Brain pericyte (primary cell): ENCODE results near the gene TOMM5.

Experiments
- DNase-seq: peaks from one replicate; pipeline ENCODE4 v3.0.0-alpha.2; 2012; ENCODE audit warnings: low read depth, low spot score

Gene TOMM5

DNA sequence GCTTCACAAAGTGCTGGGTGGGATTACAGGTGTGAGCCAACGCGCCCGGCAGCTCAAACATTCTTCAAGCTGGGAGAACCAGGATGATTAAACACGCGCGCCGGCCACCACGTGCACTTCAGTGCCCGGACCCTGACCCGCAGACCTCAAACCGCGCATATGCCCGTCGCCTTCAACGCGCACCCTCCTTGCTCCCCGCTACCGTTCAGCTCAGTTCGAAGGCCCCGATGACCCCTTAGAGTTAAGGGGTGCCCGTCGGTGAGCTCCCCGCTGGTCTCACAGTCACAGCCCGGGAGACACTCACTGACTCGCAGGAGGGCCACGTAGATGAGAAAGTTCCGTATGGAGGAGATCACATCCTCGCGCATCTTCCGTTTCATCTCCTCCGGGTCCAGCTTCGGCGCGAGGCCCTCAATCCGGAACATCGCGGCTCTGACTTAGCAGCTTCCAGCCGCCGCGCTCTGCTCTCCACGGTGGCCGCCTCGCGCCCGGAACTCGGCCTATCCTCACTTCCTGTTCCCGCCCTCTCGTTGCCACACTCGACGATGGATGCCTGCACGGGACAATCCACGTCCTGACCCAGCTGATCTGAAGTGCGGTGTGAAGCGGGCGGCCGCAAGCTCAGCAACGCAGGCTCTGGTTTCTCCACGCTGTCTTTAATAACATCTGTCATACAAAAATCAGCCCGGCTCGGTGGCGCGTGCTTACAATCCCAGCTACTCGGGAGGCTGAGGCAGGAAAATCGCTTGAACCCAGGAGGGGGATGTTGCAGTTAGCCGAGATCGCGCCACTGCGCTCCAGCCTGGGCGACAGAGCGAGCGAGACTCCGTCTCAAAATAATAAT, at the start of gene TOMM5:
TSS of gene TOMM5 (minus strand) at position 490 of the 844 bp plus-strand sequence. CDS start at position 425, 65 bp downstream.
- DNase-seq: peak; percentile 76

DNA sequence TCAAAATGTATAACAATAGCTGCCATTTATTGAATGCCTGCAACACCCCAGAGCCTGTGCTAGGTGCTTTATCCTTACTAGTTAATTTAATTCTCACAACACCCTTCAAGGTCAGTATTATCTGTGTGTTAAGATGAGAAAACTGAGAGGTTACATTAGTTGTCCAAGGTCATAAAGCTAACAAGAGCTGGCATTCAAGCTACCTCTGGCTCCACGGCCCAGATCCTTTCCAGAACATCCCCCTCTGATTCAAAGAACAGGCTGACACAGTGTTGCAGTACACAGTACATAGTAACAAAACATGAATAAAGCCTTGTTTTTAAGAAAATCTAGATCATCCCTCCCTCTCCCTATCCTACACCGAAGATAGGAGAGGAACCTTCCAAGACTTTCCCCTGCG, 48.9 kb upstream of the TOMM5 start:
- no peak for DNase-seq

DNA sequence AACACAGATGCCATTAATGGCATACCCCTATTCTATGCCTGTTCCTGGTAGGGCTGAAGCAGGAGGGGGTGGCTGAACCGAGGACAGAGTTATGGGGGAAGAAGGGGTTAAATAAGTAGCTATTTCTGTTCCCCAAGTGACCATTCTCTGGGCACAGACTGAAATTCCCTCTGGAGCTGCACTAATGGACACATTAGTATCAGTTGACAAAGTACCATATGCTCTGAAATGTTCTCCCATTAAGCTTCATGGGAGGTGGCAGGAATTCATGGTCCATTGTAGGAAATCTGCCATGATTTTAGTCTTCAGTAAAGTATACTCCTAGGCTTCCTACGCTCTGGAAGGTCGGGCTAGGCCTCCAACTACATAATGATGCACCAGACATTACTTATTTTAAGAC, 47.8 kb upstream of the TOMM5 start:
- no peak for DNase-seq

DNA sequence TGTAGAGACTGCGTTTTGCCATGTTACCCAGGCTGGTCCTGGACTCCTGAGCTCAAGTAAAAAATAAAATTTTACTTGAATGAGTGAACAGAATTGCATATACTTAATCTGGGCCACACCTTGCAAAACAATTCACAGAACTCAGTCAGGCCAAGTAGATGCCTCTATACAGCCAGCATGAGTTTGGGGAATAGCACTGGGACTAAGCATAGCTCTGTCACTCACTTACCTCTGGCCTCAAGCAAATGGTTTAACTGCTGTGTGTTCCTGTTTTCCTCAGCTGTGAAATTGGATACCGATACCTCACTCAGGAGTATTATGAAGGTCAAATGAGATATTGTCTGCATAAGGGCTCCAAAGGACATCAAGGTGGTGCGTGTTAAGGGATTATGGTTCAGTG, 47.4 kb upstream of the TOMM5 start:
- DNase-seq: no peak

DNA sequence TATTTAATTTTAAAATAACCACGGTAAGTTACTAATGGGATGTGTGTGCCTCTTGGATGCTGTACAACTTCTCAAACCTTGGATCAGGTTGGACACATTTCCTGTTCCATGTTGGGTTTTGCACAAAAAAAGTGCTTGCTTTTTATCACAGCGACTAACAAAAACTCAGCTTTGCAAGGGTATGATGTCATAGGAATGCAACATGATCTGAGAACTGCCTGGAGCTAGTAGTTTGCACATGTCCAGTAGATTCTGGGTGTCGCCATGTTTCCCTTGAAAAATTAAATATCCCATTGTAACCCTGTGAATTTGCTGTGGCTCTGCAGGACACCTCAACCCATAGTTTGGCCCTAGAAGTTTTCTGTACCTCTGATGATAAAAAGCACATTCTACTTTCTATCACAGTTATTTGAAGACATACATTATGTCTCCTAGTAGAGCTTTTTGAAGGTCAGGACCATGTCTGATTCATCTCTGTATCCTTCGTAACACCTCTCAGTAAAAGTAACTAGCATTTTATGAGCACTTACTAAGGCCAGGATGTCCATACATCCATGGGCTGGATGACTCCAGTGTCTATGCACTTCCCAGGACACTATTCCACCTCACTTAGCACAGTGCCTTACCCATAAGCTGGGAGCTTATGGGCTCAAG, 46.8 kb upstream of the TOMM5 start:
- DNase-seq: no peak

DNA sequence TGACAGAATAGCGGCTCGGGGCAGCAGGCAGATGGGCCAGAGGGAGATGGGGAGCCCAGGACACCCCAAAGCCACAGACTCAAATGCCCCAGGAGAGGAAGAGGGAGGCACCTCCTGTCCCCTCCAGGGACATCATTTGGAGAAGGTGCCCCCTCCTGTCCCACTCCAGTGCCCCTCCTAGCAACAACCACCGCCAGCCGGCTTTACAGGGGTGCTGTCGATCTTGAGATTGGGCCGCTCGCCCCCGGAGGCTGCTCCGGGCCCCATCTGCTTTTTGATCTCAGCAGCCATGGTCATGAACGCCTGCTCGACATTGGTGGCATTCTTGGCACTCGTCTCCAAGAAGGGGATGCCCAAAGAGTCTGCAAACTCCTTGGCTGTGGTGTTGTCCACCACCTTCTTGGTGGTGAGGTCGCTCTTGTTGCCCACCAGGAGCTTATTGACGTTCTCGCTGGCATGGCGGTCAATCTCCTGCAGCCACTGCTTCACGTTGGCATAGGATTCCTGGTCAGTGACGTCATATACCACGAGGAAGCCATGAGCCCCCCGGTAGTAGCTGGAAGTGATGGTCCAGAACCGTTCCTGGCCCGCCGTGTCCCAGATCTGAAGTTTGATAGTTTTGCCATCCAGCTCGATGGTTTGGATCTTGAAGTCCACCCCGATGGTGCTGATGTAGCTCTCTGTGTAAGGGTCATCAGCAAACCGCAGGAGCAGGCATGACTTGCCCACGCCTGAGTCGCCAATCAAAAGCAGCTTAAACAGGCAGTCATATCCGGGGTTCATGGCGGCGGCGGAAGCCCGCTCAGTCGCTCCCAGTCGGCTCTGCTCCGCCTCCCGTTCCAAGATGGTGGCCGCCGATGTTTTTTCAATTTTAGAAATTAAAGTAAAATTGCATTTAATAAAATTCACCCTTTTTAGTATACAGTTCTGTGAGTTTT, 44.4 kb upstream of the TOMM5 start:
- DNase-seq: no peak

DNA sequence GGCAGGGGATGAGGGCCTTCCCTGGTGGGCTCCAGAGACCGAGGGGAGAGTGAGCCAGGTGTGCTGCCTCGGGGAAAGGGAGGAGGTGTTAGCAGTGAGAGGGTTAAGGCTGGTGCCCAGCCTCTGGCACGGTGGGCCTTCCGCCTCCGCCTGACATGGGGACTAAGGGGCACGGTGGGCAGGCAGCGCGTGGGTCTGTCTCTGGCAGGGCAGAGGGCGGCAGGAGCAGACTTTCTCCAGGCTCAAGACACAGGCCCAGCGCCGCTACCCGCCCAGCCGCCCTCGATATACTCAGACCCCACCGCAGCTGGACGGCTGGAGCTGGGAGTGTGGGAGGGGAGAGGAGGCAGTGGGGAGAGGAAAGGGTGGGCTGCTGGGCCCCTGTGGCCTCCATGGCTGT, 43.4 kb upstream of the TOMM5 start:
- DNase-seq: no peak

DNA sequence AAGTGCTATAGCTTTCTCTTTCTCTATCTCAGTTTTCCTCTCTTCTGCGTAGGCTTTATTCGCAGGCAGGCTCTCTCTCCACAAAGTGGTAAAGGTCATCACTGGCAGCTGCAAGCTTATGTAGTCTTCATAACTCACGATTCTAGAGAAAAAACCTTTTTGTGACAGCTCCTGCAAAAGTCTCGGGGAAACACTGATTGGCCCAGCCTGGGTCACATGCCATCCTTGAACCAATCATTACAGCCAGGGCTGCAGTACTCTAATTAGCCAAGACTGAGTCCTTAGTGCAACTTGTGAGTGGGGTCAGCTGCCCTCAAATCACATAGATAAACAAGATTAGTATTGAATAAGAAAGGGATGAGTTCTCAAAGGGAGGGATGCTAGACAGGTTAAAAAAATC, 40.1 kb upstream of the TOMM5 start:
- no peak for DNase-seq

DNA sequence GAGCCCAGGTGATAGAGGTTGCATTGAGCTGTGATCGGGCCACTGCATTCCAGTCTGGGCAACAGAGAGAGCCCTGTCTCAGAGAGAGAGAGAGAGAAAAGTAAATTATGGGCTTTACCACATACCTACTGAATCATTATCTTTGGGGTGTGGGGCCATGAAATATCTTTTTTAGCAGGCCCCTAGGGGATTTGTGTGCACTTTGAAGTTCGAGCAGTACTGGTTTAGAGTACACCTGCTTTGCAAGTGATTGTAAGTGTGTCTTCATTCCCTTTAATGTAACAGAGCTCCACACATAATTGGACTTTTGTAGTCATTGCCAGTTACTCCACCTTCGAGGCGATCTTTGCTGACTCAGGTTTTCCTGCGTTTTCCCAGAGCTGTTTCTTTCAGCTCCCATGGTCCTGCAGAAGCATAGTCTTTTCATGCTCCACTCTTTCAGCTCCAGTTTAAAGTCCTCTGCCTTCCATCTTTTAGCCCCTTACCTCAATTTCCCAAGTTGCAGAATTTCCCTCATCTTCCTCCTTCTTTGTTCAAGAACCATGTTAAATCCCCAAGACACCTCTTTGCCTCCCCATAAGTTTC, 34.4 kb upstream of the TOMM5 start:
- DNase-seq: no peak

DNA sequence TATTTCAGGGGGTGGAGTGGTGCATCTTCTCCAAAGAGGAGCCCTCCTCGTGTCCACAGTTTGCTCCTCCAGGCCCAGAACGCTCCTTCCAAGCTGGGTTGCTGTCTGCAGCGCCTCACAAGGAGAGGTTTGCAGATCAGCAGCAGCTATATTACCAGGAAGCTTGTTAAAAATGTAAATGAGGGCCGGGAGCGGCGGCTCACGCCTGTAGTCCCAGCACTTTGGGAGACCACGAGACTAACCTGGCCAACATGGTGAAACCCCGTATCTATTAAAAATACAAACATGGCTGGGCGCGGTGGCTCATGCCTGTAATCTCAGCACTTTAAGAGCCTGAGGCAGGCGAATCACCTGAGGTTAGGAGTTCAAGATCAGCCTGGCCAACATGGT, 33.4 kb upstream of the TOMM5 start:
- DNase-seq: no peak

DNA sequence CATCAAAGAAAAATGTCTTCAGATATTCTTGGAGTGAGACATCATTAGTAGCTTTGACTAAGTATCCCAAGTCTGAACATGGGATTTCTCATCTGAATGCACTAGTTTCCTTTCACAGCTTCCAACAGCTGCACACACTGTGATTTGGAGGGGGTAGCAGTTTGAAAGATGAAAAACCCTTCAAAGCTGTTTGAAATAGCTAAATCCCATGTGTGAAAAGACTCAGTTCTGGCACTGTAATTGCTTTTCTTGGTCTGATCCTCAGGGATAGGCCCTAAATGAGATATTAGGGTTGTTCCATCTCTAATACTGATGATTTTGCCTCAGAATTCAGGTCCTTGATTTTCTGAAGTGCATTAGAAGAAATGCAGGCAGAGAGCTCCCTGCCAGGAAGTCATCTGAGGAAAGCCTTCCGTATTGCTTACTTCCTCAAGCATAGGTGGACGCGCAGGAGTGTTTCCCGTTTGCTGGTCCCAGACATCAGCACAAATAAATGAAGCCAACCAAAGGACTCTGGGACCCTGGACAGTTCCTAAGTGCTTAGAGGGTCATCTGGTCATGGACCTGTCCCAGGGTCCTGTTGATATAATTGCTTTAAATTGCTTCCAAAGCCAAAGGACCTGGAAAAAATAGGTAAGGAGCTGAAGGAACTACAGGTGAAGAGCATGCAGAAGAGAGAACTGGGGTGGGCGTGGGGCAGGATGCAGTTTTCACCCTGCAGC, 32.8 kb upstream of the TOMM5 start:
- no peak for DNase-seq

DNA sequence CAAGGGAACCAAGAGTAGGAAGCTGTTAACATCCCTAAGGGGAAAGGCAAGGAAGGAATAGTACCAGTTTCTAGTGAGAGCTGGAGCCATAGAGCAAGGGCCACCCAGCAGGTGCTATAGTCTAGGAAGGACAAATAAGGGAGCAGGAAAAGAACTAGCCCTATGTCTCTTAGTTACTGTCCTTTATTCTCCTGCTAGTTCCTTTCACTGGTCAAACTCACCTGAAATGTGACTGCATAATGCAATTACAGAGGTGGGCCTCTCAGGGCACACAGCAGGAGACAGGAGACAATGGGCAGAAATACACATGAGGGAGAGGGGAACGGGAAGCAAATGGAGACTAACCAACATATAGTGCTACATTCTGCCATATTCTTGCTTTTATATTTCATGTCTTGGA, 31.7 kb upstream of the TOMM5 start:
- no peak for DNase-seq

DNA sequence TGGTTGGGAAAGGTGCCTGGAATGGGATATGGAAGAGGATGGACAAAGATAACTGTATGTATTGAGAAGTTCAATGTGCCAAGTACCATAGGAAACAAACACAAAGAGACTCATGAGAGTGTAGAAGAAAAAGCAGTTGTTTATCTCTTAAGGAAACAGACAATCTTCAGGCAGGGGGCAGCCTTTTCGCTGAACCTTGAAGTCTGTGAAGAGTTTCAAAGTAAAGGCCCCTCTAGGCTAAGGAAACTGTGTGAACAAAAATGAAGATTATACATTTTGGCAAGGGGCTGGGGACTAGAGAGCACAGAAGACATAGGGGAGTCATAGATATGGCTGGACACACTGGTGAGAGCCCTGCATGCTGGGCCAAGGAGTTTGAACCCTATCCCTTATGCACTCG, 30.9 kb upstream of the TOMM5 start:
- no peak for DNase-seq

DNA sequence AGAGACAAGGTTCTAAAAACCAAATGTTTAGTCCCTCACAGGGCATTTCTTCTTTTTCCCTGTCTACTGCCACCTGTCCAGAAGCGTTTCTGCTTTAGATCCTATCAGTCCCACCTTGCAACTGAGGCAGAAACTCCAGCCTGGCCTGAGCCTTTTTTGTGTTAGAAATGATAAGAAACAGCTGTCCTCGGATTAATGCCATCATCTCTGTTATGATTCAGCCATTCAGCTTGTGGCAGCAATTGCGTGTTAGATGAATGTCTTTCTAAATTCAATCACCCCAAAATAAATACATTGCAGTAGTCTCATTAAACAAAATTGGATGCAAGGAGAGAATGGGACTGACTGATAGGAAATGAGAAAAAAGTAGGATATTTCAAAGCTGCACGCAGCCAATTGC, 30.1 kb upstream of the TOMM5 start:
- DNase-seq: no peak

DNA sequence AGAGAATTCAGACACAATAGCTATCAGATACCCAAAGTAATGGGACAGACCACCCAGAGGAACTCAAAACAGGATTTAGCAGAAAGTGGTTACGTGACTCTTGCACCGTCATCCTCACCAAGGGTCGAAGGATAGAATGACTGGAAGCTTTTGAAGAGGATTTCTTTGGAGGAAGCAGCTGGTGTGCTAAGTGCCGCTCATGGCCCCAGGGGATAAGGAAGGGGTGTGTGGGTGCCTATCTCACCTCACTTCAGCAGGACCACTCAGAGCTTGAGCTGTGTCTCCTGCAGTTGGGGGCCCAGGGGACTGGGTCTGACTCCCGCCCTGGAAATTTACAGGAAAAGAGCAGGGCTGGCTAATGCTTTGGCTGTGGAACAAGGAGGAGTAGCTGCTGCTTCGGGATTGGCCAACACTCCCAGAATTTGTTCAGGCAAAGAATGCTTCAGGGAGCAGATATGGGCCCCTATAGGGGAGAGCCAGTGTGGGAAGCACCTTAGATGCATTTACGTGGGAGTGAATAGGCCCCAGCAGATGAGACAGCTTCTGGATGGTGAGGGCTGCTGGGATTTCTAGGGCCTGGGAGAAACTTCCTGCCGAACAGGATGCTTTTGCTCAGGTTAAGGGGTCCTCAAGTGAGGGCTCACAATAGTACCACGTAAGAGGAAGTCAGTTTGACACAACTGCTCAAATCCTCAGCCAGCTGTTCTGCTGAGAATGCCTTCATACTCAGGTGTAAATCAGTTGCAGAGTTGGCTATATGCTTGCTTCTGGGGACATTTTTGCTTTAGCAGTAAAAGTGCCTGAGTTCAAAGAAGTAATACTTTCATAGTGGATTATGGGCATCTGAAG, 29.1 kb upstream of the TOMM5 start:
- DNase-seq: no peak

DNA sequence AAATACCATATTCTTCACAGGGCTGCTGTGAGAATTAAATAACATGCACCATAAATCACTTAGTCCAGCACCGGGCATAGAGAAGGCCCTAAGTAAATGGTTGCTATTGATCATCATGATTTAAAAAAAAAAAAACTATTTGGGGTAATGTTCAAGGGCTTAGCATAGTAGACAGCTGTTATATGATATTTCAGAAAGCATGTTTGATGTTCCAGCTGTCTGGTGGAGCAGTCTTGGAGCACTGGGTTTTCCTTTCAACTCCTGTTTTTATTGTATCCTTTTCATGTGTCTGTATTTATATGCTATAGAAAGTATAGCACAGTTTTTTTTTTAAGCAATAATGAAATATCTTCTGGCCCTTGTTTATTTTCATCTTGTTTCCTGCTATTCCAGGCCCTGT, 28.0 kb upstream of the TOMM5 start:
- no peak for DNase-seq

DNA sequence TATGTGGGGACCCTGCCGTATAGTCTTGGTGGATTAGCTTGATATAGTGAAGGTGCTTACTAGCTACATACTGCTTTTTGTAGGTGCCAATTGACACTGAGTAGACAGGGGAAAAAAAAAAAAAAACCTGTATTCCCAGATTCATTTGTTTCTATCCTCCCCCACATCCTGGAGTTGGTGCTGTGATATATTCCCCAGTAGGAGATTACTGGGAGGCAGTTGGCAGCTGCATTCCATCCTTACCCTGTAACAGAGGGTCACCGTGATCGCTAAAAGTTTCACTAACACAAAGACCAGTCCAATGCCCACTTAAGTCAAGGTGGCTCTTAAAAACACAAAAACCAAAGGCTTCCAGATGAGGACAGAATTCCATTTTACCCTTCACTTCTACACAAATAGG, 27.4 kb upstream of the TOMM5 start:
- no peak for DNase-seq

DNA sequence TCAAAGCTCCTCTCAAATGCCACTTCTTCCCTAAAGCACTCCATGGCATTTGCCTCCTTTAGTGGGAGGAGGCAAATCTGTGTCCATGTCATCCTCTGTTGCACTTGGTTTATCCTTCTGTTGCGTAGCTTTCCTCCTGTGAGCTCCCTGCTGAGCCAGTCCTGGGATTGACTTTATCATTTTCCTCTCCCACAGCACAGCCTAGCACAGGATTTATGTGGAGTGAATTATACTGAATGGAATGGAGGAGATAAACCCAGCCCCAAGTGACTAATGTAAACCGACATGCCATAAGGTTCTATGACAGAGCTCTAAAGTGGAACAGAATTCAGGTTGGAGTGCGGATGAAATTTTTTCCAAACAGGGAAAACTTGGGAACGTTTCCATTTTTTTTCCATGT, 26.4 kb upstream of the TOMM5 start:
- no peak for DNase-seq

DNA sequence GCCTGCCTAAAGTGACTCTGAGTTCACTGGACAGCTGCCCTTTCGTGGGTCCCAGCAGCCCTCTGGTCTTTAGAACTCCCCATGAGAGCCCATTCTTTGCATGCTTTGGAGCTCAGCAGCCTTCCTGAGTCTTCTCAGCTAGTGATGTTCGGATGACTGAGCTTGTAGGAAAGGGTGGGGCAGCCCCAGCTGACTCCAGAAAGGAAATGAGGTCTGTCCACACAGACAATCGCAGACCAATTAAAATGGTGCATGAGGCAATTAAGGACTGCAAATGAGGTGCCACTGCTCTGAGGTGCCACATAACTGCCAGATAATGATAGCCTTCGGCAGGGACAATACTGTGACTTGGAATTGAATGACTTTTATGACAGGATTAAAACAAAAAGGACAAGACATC, 25.4 kb upstream of the TOMM5 start:
- DNase-seq: no peak

DNA sequence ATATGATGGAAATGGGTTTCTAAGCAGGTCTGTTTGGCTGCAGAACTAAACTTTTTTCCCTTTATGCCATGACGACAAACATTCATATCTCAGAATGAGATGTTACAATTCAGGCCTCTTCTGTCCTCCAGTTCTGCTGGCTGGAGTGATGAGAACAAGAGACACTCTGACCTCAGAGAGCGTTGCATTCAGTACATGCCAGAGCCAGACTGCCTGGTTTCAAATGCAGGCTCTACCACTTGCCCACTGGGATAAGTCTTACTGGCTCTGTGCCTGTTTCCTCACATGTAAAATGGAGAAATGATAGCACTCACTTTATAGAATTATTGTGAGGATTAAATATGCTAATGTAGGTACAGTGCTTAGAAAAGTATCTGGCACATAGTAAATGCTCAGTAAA, 24.8 kb upstream of the TOMM5 start:
- DNase-seq: no peak
